T follicular helper cell (primary cell): ENCODE measurements around the gene MECR.
"Not testable (repeated sequence)": the region's sequence is repeated elsewhere in the genome, so short reads cannot be mapped to it uniquely, and the experiment has no call there.

Experiments
- DNase-seq: peaks from one replicate; pipeline ENCODE4 v3.0.0-alpha.2; 2020; ENCODE audit warnings: low read depth

The MECR gene

GRCh38 chr1:29169976-29170375 is 60.8 kb downstream of the MECR start:
- DNase-seq = no peak

GRCh38 chr1:29167904-29168303 is 62.8 kb downstream of the MECR start:
- DNase-seq = no peak

- DNase-seq = no peak
Measured at GRCh38 chr1:29166291-29166878, 64.3 kb downstream of the MECR start.

- no peak for DNase-seq
Measured at GRCh38 chr1:29164588-29164987, 66.1 kb downstream of the MECR start.

- no peak for DNase-seq
Measured at GRCh38 chr1:29162476-29163138, 68.1 kb downstream of the MECR start.

- no peak for DNase-seq
Measured at GRCh38 chr1:29162025-29162424, 68.7 kb downstream of the MECR start.

GRCh38 chr1:29159773-29160172 is 71.0 kb downstream of the MECR start:
- DNase-seq = no peak

- DNase-seq = no peak
Measured at GRCh38 chr1:29157269-29157601, 73.5 kb downstream of the MECR start.

- DNase-seq = no peak
Measured at GRCh38 chr1:29156543-29157268, 74.0 kb downstream of the MECR start.

- no peak for DNase-seq
Measured at GRCh38 chr1:29152046-29152805, 78.5 kb downstream of the MECR start.

GRCh38 chr1:29150346-29150745 is 80.4 kb downstream of the MECR start:
- not testable (repeated sequence) for DNase-seq

- no peak for DNase-seq
Measured at GRCh38 chr1:29148656-29149491, 81.9 kb downstream of the MECR start.

GRCh38 chr1:29145739-29146437 is 84.8 kb downstream of the MECR start:
- no peak for DNase-seq

- DNase-seq = no peak
Measured at GRCh38 chr1:29144178-29144577, 86.6 kb downstream of the MECR start.

- no peak for DNase-seq
Measured at GRCh38 chr1:29142714-29143113, 88.0 kb downstream of the MECR start.
